Hepatocyte (in vitro differentiated cells): ENCODE results near the gene GNPDA1. TPM values are rescaled to one million over a fixed set of nuclear protein-coding genes. Genes with fewer than 3 reads are reported as not detected.

Source experiments
- DNase-seq: peaks from one replicate; pipeline ENCODE4 v3.0.0-alpha.2; 2016; ENCODE audit warnings: low spot score
- H2AFZ ChIP-seq: fragments of 200-600 bp; sonication (generic); 2 replicates; pipeline ENCODE4 v1.6.0; 2016; ENCODE audit warnings: antibody characterized with exemption, mild to moderate bottlenecking
- H3K27ac ChIP-seq: fragments of 200-600 bp; sonication (generic); 2 replicates; pipeline ENCODE4 v1.5.1; 2016; ENCODE audit warnings: mild to moderate bottlenecking
- H3K27me3 ChIP-seq: fragments of 200-600 bp; sonication (generic); 2 replicates; pipeline ENCODE4 v1.6.1; 2016
- H3K36me3 ChIP-seq: fragments of 200-600 bp; sonication (generic); replicated peaks from 2 replicates; pipeline ENCODE4 v1.5.1; 2016; ENCODE audit warnings: low read depth; ENCODE audit not compliant: insufficient read depth
- H3K4me1 ChIP-seq: fragments of 200-600 bp; sonication (generic); 2 replicates; pipeline ENCODE4 v1.5.1; 2016; ENCODE audit warnings: mild to moderate bottlenecking, moderate library complexity; ENCODE audit not compliant: insufficient read depth
- H3K4me2 ChIP-seq: fragments of 200-600 bp; sonication (generic); 2 replicates; pipeline ENCODE4 v1.6.0; 2016
- H3K4me3 ChIP-seq: fragments of 200-600 bp; sonication (generic); 2 replicates; pipeline ENCODE4 v1.5.1; 2016; ENCODE audit warnings: mild to moderate bottlenecking
- H3K79me2 ChIP-seq: fragments of 200-600 bp; sonication (generic); 2 replicates; pipeline ENCODE4 v1.6.0; 2017; ENCODE audit warnings: mild to moderate bottlenecking
- H3K9me2 ChIP-seq: fragments of 200-600 bp; sonication (generic); replicated peaks from 2 replicates; pipeline ENCODE4 v1.6.0; 2017; ENCODE audit warnings: mild to moderate bottlenecking; ENCODE audit not compliant: insufficient read depth
- H3K9me3 ChIP-seq: fragments of 200-600 bp; sonication (generic); 2 replicates; pipeline ENCODE4 v1.5.1; 2016; ENCODE audit warnings: low read depth, mild to moderate bottlenecking
- H4K20me1 ChIP-seq: fragments of 200-600 bp; sonication (generic); 2 replicates; pipeline ENCODE4 v1.6.0; 2016; ENCODE audit warnings: mild to moderate bottlenecking; ENCODE audit not compliant: insufficient read depth, poor library complexity, severe bottlenecking
- CTCF ChIP-seq: fragments of 200-600 bp; sonication (generic); IDR thresholded peaks from 2 replicates; pipeline ENCODE4 v1.5.1; 2016; ENCODE audit warnings: antibody characterized with exemption, mild to moderate bottlenecking; ENCODE audit not compliant: poor library complexity
- EZH2 ChIP-seq: fragments of 200-600 bp; sonication (generic); IDR thresholded peaks from 2 replicates; pipeline ENCODE4 v1.6.1; 2016; ENCODE audit warnings: antibody characterized with exemption, mild to moderate bottlenecking, borderline replicate concordance
- EZH2phosphoT487 ChIP-seq: fragments of 200-600 bp; sonication (generic); IDR thresholded peaks from one replicate; pipeline ENCODE4 v1.6.1; 2018; ENCODE audit warnings: antibody characterized with exemption, mild to moderate bottlenecking, low read depth, moderate library complexity; ENCODE audit not compliant: unreplicated experiment, severe bottlenecking
- WGBS: methylation state at CpG from one replicate; pipeline ENCODE4 v1.1.6; 2016; ENCODE audit warnings: low lambda C conversion rate; ENCODE audit errors: missing lambda C conversion rate; 5-methylcytosine and 5-hydroxymethylcytosine counted together
- polyA plus RNA-seq: library from polyadenylated mRNA; unstranded; fragments of >200 nt; fragmentation: Nextera tagmentation; extraction: Ambion mirVana; gene quantifications from 2 replicates; pipeline ENCODE4 v1.2.1, GENCODE V29; 2016
- total RNA-seq: library from RNA; depleted of rRNA; stranded (reverse); fragments of >200 nt; gene quantifications from 2 replicates; pipeline ENCODE4 v1.2.3, GENCODE V29; 2014

The GNPDA1 gene
- total and polyA plus RNA-seq, 2 experiments from 2014 or later = 97.3 to 106 TPM

- 57% methylated on average over 10 of the region's 10 CpGs for WGBS
- Histone ChIP-seq H3K4me3 (no peak overlapping the region), H3K9me2 (no peaks in the 10 kb centered on the region), H2AFZ (no peak overlapping the region), H3K4me2 (no peak overlapping the region), H3K27ac (no peak overlapping the region), H4K20me1 (no peaks in the 10 kb centered on the region), H3K27me3 (no peaks in the 10 kb centered on the region), H3K36me3 (no peaks in the 10 kb centered on the region), H3K79me2 (no peaks in the 10 kb centered on the region), H3K4me1 (no peaks in the 10 kb centered on the region), H3K9me3 (no peaks in the 10 kb centered on the region)
- peak; percentile 27 for DNase-seq
- no peak for TF ChIP-seq EZH2
- peak; percentile 17 for TF ChIP-seq CTCF
- TF ChIP-seq EZH2phosphoT487 = no peak
Measured at GRCh38 chr5:141960018-141960417, 52.8 kb downstream of the GNPDA1 start.

- no peaks in the 10 kb centered on the region for H3K9me2 ChIP-seq
- H3K36me3 ChIP-seq = no peaks in the 10 kb centered on the region
- 74% methylated on average over 8 of the region's 8 CpGs for WGBS
- no peak overlapping the region for H3K4me2 ChIP-seq
- no peak overlapping the region for H2AFZ ChIP-seq
- H3K4me1 ChIP-seq = no peaks in the 10 kb centered on the region
- H3K79me2 ChIP-seq = no peaks in the 10 kb centered on the region
- H3K9me3 ChIP-seq = no peaks in the 10 kb centered on the region
- H3K4me3 ChIP-seq = no peak overlapping the region
- no peak overlapping the region for H3K27ac ChIP-seq
- no peak for TF ChIP-seq EZH2
- TF ChIP-seq EZH2phosphoT487 = no peak
- no peak for TF ChIP-seq CTCF
- H4K20me1 ChIP-seq = no peaks in the 10 kb centered on the region
- no peaks in the 10 kb centered on the region for H3K27me3 ChIP-seq
- no peak for DNase-seq
Measured at GRCh38 chr5:141958546-141959172, 54.2 kb downstream of the GNPDA1 start.

GRCh38 chr5:141958113-141958512 lies 54.7 kb downstream of the GNPDA1 start, which contains the start of gene PCDH12:
TSS of gene PCDH12 (minus strand) at chr5:141958202. CDS start at chr5:141957851, 351 bp downstream.
- Histone ChIP-seq H3K4me3 (no peak within 1 kb of the TSS), H3K9me2 (no peaks in the 10 kb centered on the region), H3K9me3 (no peaks in the 10 kb centered on the region), H3K27me3 (no peaks in the 10 kb centered on the region), H3K4me2 (no peak within 1 kb of the TSS), H3K36me3 (no peaks in the 10 kb centered on the region), H4K20me1 (no peaks in the 10 kb centered on the region), H2AFZ (no peak within 1 kb of the TSS), H3K27ac (no peak within 1 kb of the TSS), H3K79me2 (no peaks in the 10 kb centered on the region), H3K4me1 (no peaks in the 10 kb centered on the region)
- 46% methylated on average over 7 of the region's 7 CpGs for WGBS
- TF ChIP-seq EZH2 (no peak), EZH2phosphoT487 (no peak), CTCF (no peak)
- no peak for DNase-seq
